Cardiac muscle cell (in vitro differentiated cells and primary cell): ENCODE measurements around the gene ADCY3. TPM values are rescaled to one million over a fixed set of nuclear protein-coding genes. Genes with fewer than 3 reads are reported as not detected.

Experiments used
- DNase-seq, 2 donors: peaks; one replicate each; pipeline versions ENCODE4 v3.0.0 to v3.0.0-alpha.2; 2010 to 2017; ENCODE audit warnings: low read depth in 1 of 2, low spot score in 1 of 2
- H3K27ac ChIP-seq: fragments of 200-600 bp; sonication (generic); 2 replicates; pipeline ENCODE4 v1.5.1; 2016
- H3K27me3 ChIP-seq: fragments of 200-600 bp; sonication (generic); 2 replicates; pipeline ENCODE4 v1.6.0; 2016; ENCODE audit warnings: control low read depth
- H3K36me3 ChIP-seq: fragments of 200-600 bp; sonication (generic); 2 replicates; pipeline ENCODE4 v1.5.1; 2016; ENCODE audit warnings: control low read depth
- H3K4me1 ChIP-seq: fragments of 200-600 bp; sonication (generic); 2 replicates; pipeline ENCODE4 v1.8.1; 2017; ENCODE audit warnings: low read depth, mild to moderate bottlenecking, mixed run types
- H3K4me3 ChIP-seq: fragments of 200-600 bp; sonication (generic); 2 replicates; pipeline ENCODE4 v1.5.1; 2016; ENCODE audit warnings: mild to moderate bottlenecking
- H3K9me3 ChIP-seq: fragments of 200-600 bp; sonication (generic); 2 replicates; pipeline ENCODE4 v1.5.1; 2017; ENCODE audit warnings: low read depth, mild to moderate bottlenecking, control low read depth
- polyA plus RNA-seq: library from polyadenylated mRNA; unstranded; fragments of >200 nt; fragmentation: Nextera tagmentation; extraction: Ambion mirVana; gene quantifications from 2 replicates; pipeline ENCODE4 v1.2.1, GENCODE V29; 2016
- total RNA-seq: library from RNA; depleted of rRNA; stranded (reverse); fragments of >200 nt; gene quantifications from 2 replicates; pipeline ENCODE4 v1.2.3, GENCODE V29; 2016
- TF ChIP-seq, protein P1 (sequence below): IDR thresholded peaks from 2 replicates; pipeline ENCODE4 v1.5.1; 2012; ENCODE audit warnings: low read depth, mild to moderate bottlenecking, low read length

The ADCY3 gene
- total and polyA plus RNA-seq, 2 experiments from 2014 or later, result 2.3 to 9.2 TPM

DNA sequence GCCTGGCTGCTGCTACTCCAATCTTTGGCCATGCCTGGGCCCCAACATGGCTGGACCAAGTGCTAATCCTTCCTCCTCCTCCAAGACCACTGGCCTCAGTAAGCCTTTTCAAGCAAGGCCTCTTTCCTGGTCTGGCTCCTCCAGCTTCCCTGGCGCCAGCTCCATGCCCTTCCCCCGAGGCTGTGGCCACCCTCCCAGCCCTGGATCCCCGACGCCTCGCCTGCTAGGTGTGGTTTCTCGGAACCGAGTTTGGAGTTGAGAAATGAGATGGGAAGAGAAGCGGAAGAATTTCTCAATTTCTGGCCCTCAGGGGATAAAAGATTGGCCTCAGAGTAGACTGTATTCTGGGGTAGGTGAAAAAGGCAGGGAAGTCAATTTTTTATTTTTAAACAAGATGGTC, 46.4 kb downstream of the ADCY3 start:
- no peaks in the 10 kb centered on the region for H3K27me3 ChIP-seq
- TF ChIP-seq, protein P1, sequence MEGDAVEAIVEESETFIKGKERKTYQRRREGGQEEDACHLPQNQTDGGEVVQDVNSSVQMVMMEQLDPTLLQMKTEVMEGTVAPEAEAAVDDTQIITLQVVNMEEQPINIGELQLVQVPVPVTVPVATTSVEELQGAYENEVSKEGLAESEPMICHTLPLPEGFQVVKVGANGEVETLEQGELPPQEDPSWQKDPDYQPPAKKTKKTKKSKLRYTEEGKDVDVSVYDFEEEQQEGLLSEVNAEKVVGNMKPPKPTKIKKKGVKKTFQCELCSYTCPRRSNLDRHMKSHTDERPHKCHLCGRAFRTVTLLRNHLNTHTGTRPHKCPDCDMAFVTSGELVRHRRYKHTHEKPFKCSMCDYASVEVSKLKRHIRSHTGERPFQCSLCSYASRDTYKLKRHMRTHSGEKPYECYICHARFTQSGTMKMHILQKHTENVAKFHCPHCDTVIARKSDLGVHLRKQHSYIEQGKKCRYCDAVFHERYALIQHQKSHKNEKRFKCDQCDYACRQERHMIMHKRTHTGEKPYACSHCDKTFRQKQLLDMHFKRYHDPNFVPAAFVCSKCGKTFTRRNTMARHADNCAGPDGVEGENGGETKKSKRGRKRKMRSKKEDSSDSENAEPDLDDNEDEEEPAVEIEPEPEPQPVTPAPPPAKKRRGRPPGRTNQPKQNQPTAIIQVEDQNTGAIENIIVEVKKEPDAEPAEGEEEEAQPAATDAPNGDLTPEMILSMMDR, result no peak
- DNase-seq, result peak in 1 of 2 donors; percentile 30
- no peaks in the 10 kb centered on the region for H3K4me1 ChIP-seq
- no peaks in the 10 kb centered on the region for H3K36me3 ChIP-seq
- H3K27ac ChIP-seq, result no peak overlapping the region
- no peak overlapping the region for H3K4me3 ChIP-seq
- no peaks in the 10 kb centered on the region for H3K9me3 ChIP-seq

DNA sequence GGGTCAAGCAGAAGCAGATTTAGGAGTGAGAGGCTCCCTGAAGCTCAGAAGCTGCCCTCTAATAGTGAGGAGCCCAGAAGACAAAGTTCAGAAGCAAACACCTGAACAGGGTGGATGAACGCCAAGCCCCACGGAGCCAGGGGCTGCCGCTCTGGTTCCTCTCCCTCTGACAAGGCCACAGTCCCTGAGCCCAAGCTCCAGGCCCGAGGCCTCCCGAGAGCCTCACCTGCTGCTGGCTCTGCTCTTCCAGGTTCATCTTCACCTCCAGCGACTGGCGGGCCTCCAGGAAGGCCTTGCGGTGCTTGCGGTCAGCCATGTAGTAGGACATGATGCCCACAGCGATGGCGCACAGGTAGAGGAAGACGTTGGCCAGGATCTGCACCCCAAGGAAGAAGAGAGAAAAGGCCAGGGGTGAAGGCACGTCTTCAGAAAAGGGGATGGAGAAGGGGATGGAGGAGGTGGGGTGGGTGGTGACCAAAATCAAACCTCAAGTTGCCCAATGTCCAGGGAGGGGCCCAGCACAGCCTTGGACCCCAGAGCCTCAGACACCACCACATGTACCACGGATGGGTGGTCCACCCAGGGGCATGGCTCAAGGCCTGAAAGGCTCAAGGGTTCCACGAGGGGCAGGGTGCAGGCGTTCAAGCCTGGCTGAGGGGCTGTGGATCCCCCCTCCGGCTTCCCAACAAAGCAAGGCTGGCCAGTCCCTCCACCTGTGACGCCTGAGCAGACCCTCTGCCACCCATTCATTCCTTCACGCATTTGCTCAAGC, 47.5 kb downstream of the ADCY3 start:
- Histone ChIP-seq H3K27me3 (no peaks in the 10 kb centered on the region), H3K27ac (no peak overlapping the region), H3K4me1 (no peaks in the 10 kb centered on the region), H3K36me3 (no peaks in the 10 kb centered on the region), H3K4me3 (no peak overlapping the region), H3K9me3 (no peaks in the 10 kb centered on the region)
- TF ChIP-seq, protein P1, result no peak
- no peak for DNase-seq

DNA sequence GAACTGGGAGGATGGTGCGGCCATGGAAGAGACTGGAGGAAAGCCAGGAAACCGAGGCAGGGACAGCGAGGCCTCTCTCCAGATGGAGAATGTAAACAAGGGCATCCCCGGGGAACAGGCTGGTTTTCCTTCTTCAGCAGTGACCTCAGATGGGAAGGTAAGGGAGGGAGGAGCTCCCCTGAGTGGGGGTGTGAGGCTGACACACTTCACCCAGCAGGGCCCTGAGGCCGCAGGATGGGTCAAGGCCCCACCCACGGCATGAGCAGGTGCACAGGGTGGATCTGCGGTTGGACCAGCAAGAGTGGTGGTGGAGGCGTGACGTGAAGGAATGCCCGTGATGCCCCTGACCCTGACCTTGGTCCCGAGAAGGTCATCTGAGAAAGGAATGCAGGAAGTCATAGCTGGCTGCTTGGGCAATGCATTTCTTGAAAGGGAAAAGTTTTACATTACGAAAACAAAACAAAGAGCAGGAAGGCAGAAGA, 48.1 kb downstream of the ADCY3 start:
- Histone ChIP-seq H3K9me3 (no peaks in the 10 kb centered on the region), H3K4me3 (no peak overlapping the region), H3K27me3 (no peaks in the 10 kb centered on the region), H3K36me3 (no peaks in the 10 kb centered on the region), H3K27ac (no peak overlapping the region), H3K4me1 (no peaks in the 10 kb centered on the region)
- TF ChIP-seq, protein P1, result no peak
- peak; percentile 17 to 39 for DNase-seq

DNA sequence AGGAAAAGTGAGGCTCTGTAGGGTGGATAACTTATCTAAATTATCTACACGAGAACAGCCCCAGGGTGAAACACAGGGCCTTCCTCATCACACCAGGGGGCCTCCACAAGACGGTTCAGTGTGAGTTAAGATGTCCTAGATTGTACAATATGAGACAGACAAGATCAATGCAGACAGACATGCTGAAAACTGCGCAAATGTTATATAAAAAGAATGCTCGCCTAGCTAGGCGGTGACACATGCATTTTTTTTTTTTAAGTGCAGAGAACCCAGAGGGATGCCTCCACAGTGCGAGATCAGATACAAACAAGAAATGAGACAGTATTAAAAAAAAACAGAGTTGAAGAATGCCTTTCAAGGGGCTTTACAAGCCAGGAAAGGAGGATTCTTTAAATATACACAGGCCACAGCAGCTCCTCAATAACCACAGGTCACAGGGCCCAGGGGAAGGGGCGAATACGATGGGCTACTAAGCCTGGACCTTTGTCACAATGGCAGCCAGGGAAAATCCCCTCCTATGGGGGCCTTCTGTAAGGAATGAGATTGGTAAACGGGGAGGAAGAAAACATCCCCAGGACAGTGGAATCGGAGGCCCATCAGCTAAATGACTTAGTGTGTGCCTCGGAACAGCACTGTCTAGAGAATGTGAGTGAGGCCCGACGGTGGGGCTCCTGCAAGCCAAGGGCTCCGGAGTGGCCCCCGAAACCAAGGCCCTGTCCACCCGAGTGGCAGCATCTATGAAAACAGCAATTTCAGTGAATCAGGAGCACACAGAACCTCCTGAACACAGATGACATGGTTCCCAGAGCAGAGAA, 48.9 kb downstream of the ADCY3 start:
- Histone ChIP-seq H3K27me3 (no peaks in the 10 kb centered on the region), H3K36me3 (no peaks in the 10 kb centered on the region), H3K9me3 (no peaks in the 10 kb centered on the region), H3K27ac (no peak overlapping the region), H3K4me1 (no peaks in the 10 kb centered on the region), H3K4me3 (no peak overlapping the region)
- TF ChIP-seq, protein P1, result no peak
- no peak for DNase-seq

DNA sequence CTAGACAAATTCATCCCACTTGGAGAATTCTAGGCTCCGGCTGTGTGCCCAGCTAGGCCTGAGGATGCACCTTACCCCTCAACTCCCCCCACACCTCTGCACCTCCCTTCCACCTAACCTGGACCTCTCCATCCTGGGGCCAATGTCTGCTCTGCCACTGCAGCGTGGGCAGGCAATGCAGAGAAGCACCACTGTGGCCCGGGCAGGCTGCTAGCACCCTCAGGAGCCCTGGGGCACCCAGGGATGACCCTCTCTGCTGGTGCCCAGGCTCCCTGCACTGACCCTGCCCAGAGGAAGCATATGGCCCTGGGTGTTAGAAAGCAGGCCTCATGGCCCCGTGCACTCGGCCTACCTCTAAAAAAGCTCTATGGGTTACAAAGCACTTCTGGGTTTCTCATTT, 49.6 kb downstream of the ADCY3 start:
- no peak for DNase-seq
- H3K36me3 ChIP-seq, result no peaks in the 10 kb centered on the region
- H3K27me3 ChIP-seq, result no peaks in the 10 kb centered on the region
- no peak overlapping the region for H3K4me3 ChIP-seq
- TF ChIP-seq, protein P1, result no peak
- H3K9me3 ChIP-seq, result no peaks in the 10 kb centered on the region
- H3K4me1 ChIP-seq, result no peaks in the 10 kb centered on the region
- H3K27ac ChIP-seq, result no peak overlapping the region
